ENCODE measurements around the gene CMIP. TPM values are rescaled to one million over a fixed set of nuclear protein-coding genes. Genes with fewer than 3 reads are reported as not detected.

CMIP gene
- total RNA-seq, 2 donors from 2014 or later: 30.1 to 95.1 TPM

DNA sequence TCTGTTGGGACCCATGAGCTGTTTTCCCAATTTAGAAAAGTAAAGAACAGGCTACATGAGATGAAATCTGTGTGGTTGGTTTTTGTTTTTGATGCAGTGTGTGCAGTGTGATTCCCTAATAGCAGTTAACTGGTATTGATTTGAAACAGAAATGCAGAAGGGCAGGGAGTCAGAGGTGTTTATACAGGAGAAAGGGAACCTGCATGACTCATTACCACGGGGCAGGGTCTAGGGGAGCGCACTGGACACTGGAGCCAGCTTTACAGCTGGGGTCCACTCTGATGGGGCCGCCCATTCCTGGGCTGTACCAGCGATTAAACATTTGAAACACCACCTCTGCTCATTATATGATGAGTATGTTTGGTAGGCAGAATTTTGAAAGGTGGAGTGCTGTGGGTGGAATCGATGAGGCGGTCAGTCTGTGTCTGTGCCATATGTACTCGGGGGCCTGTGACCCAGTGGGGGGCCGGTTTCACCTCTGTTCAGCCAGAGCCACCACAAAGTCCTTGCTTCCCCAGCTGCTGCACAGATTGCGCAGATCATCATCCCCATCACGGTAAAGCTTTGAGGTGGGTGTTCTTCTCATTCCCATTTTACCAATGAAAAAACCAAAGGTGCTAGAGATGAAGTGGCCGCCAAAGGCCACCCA lies 142.5 kb downstream of the CMIP start:
- 95% methylated on average over 11 of the region's 11 CpGs for WGBS
- TF ChIP-seq CTCF (IDR thresholded peaks at IDR 0.05): no peak
- TF ChIP-seq POLR2AphosphoS5 (IDR thresholded peaks at IDR 0.05): no peak
- no peak for TF ChIP-seq POLR2A (IDR thresholded peaks at IDR 0.05)
- DNase-seq (ENCODE audit: low spot score): no peak
- H3K4me3 ChIP-seq: no peak overlapping the region
- H3K27ac ChIP-seq: no peak overlapping the region
- H3K27me3 ChIP-seq (replicated peaks; ENCODE audit: insufficient read depth): no peaks in the 10 kb centered on the region
- peaks cover 3% of the 10 kb centered on the region for H3K4me1 ChIP-seq (replicated peaks)
- no peaks in the 10 kb centered on the region for H3K9me3 ChIP-seq
- H3K36me3 ChIP-seq: no peaks in the 10 kb centered on the region
- intact Hi-C loops (cut with DNase I): no loop called here

GRCh38 chr16:81587626-81588160 lies 143.1 kb downstream of the CMIP start:
- Histone ChIP-seq H3K9me3 (no peaks in the 10 kb centered on the region), H3K36me3 (no peaks in the 10 kb centered on the region), H3K27ac (no peak overlapping the region), H3K27me3 (replicated peaks; ENCODE audit: insufficient read depth) (no peaks in the 10 kb centered on the region), H3K4me3 (no peak overlapping the region), H3K4me1 (replicated peaks) (no peaks in the 10 kb centered on the region)
- DNase-seq (ENCODE audit: low spot score): no peak
- no peak for TF ChIP-seq POLR2AphosphoS5 (IDR thresholded peaks at IDR 0.05)
- TF ChIP-seq CTCF (IDR thresholded peaks at IDR 0.05): no peak
- no peak for TF ChIP-seq POLR2A (IDR thresholded peaks at IDR 0.05)
- 82% methylated on average over 12 of the region's 12 CpGs for WGBS
- intact Hi-C loops (cut with DNase I): no loop called here

- intact Hi-C loops (cut with DNase I): no loop called here
- WGBS: 91% methylated on average over 17 of the region's 17 CpGs
- Histone ChIP-seq H3K9me3 (no peaks in the 10 kb centered on the region), H3K27ac (no peak overlapping the region), H3K27me3 (replicated peaks; ENCODE audit: insufficient read depth) (no peaks in the 10 kb centered on the region), H3K4me1 (replicated peaks) (no peaks in the 10 kb centered on the region), H3K36me3 (no peaks in the 10 kb centered on the region), H3K4me3 (no peak overlapping the region)
- DNase-seq (ENCODE audit: low spot score): no peak
- TF ChIP-seq POLR2A (IDR thresholded peaks at IDR 0.05) (no peak), CTCF (IDR thresholded peaks at IDR 0.05) (no peak), POLR2AphosphoS5 (IDR thresholded peaks at IDR 0.05) (no peak)
Observed at GRCh38 chr16:81588326-81589081, 143.9 kb downstream of the CMIP start.

GRCh38 chr16:81589975-81590650 lies 145.5 kb downstream of the CMIP start:
- Histone ChIP-seq H3K4me1 (replicated peaks) (no peaks in the 10 kb centered on the region), H3K36me3 (no peaks in the 10 kb centered on the region), H3K4me3 (no peak overlapping the region), H3K27ac (no peak overlapping the region), H3K27me3 (replicated peaks; ENCODE audit: insufficient read depth) (no peaks in the 10 kb centered on the region), H3K9me3 (no peaks in the 10 kb centered on the region)
- intact Hi-C loops (cut with DNase I): no loop called here
- no peak for DNase-seq (ENCODE audit: low spot score)
- WGBS: 78% methylated on average over 13 of the region's 13 CpGs
- no peak for TF ChIP-seq POLR2A (IDR thresholded peaks at IDR 0.05)
- TF ChIP-seq CTCF (IDR thresholded peaks at IDR 0.05): no peak
- no peak for TF ChIP-seq POLR2AphosphoS5 (IDR thresholded peaks at IDR 0.05)

All from prostate gland (tissue), 2 donors.